ENCODE measurements around the gene DLL4.

DLL4 gene

DNA sequence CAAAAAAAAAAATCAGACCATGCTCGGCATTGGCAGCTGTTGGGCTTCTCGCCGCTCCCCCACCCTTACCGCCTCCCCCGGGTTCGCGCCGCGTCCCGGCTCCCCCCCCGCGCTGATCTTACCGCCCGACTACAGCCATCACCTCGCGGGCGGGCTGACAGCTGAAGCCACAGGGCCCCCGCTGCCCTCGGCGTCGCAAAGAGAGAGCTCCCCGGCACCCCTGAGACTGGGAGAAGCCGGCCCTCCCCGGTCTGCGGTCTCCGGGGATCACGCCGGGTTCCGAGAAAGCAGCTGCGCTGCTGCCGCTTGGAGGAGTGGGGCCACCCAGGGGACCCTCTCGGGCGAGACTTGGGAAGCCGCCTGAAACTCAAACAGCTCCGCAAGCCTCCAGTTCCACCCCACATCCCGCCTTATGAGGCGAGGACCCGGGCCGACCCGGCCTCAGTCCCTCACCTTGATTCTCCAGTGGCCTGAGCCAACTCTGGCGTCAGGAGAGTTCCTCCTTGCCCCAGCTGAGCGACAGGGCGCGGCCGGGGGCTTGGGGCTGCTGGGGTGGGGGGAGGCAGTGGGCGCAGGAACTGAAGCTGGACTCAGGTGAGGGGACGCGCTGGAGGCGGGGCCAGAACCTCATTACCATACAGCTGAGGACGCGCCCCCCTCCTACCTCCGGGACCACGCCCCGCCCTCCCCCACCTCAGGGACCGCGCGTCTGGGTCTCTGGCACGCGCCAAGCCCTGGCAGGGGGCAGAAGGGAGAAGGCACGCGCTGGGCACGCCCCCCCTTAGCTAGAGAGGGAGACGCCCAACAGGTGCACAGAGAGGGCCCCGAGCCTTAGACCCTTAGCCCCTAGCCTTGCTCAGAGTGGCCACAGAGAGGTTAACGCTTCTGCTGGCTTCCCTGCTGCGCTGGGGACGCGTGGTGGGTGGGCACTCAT is 1.0 kb upstream of the DLL4 start:
- DNase-seq = peak; percentile 70

DNA sequence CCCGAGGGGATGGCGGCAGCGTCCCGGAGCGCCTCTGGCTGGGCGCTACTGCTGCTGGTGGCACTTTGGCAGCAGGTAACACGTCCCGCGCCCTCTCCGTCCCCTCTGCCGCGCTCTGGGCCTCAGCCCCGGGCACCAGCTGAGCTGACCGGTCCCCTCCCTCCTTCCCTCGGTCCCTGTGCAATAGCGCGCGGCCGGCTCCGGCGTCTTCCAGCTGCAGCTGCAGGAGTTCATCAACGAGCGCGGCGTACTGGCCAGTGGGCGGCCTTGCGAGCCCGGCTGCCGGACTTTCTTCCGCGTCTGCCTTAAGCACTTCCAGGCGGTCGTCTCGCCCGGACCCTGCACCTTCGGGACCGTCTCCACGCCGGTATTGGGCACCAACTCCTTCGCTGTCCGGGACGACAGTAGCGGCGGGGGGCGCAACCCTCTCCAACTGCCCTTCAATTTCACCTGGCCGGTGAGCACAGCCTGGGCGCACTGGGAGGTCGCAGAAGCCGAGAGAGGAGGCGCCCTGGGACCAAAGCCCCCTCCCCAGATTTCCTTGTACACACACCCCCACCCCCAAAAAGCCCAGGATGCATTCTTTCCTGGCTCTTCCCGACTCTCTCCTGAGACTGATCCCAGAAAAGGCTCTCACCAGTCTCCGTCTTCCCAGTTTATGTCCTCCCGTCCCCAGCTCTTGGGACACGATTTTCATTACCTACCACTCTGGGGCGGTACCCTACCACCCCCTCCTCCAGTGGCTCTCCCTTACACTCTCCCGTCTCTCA is 705 bp downstream of the DLL4 start:
- DNase-seq = no peak

DNA sequence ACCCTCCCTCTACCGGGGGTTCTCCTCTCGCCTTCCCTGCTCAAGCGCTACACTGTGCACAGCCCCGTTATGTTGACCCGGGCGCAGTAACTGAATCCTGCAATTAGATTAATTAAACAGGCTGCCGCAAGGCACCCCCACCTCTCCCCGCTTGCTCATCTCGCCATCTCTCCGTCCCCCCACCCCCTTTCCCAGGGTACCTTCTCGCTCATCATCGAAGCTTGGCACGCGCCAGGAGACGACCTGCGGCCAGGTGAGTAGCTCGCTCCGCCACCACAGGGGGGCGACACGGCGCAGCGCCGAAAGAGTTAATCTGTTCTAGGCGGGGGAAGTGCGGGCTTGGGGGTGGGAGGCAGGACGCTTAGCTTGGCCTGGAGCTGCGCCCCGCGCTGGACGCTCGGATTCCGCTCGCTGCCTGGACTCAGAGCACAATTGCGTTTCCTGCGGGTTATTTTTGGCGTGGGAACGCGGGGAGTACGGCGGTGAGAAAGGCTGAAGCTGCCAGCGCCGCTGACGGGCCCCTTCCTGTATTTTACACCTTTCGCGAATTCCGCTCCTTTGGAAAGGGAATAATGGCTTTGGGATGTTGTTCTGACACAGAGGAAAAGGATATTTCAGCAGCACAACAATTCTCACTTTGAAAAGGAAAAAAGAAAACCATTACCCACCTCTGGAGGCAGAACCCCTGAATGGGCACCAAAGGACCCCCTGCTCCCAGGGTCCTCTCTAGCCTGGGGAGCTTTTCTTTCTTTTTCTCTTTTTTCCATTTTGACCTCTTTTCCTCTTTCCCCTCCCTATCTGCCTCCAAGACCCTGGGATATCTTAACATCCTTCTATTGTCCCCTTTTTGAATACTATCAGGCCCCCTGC is 1.5 kb downstream of the DLL4 start:
- DNase-seq = peak; percentile 27

DNA sequence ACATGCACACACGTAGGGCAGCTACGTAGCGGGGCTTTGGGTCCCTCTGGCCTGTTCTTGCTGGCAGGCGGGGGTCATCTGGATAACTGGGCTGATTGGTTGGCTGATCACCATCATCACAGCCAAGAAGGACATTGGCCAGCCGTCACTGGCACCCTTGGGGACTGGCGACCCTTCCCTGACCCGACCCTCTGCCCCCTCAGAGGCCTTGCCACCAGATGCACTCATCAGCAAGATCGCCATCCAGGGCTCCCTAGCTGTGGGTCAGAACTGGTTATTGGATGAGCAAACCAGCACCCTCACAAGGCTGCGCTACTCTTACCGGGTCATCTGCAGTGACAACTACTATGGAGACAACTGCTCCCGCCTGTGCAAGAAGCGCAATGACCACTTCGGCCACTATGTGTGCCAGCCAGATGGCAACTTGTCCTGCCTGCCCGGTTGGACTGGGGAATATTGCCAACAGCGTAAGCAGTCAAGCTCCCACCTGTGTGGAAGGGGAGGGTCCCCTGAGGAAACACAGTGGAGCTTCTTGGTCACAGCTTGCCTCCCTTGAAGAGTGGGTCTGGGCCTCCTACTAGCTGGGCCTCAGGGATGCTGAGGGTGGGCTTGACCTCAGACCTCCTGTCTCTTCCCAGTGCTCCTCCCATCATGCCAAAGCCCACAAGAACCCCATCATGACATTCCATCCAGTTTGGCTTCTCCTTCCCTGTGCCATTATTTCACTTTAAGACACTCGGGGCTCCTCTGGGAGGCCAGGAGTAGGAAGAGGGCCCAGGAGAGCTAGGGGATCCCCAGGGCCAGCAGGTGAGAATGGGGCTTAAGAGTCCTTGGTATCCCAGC is 2.4 kb downstream of the DLL4 start:
- DNase-seq = no peak

DNA sequence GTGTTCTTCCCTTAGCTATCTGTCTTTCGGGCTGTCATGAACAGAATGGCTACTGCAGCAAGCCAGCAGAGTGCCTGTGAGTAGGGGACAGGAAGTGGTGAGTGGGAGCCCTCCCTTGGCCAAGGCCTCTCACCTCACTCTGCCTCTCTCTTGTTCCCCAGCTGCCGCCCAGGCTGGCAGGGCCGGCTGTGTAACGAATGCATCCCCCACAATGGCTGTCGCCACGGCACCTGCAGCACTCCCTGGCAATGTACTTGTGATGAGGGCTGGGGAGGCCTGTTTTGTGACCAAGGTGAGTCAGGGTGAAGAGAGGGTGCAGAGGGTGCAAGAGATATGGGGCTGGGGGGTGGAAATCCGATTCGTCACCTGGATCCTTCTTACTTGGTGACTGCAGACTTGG is 3.0 kb downstream of the DLL4 start:
- DNase-seq = peak; percentile 47

DNA sequence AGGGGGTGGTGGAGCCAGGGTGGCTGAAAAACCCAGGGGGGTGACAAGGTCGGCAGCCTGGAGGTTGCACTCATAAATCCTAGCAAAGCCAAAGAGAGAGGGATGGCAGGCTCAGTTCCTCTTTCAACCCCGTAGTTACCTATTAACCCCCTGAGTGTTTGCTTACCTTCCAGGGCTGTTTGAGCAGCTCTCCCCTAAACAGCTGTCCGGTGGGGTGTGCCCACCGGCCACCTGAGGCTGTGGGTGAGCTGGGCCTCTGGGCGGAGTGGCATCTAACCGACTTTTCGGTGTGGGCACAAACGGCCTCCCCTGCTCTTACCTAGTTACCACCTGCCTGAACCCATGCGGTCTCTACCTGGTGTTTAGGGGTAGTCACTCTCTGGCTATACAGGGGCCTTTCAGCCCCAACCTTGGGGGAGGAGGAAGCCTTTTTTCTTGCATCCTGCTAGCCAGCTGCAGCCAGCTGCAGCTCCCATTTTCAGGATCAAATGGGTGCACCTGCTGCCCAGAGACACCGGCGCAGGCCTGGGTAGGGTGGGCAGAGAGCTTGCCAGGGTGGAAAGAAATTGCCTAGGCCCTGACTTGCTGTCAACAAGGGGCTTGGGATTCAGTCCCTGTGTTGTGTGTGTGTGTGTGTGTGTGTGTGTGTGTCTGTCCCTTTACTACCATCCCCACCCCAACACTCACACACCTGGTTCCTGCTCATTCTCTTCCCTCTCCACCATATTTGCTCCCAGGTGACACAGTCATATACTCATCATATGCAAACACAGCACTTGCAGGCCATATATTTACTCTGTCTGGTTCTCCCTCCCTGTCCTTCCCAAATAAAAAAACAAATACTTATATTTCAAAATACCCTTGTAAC is 3.7 kb downstream of the DLL4 start:
- peak; percentile 81 for DNase-seq

DNA sequence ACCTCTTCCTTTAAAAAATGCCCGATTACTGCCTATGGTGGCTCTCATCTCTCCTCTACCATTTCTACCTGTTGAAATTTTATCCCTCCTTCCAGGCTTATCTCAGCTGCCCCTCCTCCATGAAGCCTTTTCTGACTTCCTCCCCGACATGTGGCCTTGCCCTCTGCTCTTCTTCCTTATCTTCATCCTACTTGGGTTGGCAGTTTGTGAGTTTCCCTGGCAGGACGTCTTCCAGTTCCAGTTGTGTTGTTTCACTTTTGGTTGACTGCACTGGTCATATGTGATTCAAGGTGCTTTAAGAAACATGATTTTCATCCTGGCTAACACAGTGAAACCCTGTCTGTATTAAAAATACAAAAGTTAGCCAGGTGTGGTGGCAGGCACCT is 4.4 kb downstream of the DLL4 start:
- DNase-seq = no peak

DNA sequence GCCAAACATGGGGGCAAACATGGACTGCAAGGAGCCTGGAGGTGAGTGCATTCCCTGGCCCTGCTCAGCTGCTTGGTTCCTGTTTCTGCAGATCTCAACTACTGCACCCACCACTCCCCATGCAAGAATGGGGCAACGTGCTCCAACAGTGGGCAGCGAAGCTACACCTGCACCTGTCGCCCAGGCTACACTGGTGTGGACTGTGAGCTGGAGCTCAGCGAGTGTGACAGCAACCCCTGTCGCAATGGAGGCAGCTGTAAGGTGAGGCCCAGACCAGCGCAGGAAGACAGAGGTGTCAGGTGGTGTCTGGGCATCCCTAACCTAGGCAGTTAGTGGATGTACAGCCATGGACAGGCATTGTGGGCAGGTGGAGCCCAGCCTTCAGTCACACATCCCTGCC is 5.3 kb downstream of the DLL4 start:
- DNase-seq = no peak

DNA sequence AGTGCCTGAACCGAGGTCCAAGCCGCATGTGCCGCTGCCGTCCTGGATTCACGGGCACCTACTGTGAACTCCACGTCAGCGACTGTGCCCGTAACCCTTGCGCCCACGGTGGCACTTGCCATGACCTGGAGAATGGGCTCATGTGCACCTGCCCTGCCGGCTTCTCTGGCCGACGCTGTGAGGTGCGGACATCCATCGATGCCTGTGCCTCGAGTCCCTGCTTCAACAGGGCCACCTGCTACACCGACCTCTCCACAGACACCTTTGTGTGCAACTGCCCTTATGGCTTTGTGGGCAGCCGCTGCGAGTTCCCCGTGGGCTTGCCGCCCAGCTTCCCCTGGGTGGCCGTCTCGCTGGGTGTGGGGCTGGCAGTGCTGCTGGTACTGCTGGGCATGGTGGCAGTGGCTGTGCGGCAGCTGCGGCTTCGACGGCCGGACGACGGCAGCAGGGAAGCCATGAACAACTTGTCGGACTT is 7.1 kb downstream of the DLL4 start:
- DNase-seq = no peak

DNA sequence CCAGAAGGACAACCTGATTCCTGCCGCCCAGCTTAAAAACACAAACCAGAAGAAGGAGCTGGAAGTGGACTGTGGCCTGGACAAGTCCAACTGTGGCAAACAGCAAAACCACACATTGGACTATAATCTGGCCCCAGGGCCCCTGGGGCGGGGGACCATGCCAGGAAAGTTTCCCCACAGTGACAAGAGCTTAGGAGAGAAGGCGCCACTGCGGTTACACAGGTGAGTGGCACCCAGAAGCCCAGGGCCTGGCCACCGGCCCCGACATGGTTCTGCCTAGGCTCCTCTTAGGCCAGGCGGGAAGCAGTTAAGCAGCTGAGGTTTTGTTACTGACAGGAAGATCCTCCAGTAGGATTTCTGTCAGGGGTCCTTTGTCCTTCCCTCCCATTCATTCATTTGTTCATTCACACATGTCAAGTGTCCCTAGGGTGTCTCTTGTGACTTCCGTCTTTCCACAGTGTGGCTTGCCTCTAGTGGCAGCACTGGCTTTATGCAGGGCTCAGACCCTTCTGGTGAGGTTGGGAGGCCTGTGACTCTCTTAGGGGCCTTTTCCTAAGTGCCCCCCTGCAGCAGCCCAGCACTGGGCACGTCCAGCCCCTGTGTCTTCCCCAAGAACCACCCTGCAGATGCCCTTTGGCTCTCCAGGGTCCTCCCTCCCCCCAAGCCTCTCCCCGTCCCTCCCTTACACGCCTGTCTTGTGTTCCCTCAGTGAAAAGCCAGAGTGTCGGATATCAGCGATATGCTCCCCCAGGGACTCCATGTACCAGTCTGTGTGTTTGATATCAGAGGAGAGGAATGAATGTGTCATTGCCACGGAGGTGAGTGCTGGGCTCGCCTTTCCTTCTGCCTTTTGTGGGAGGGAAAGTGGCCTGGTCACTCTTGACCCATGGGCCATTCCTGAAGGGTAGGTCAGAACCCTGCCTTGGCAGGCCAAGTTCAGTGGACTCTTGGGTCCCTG is 7.8 kb downstream of the DLL4 start:
- DNase-seq = peak; percentile 27

DNA sequence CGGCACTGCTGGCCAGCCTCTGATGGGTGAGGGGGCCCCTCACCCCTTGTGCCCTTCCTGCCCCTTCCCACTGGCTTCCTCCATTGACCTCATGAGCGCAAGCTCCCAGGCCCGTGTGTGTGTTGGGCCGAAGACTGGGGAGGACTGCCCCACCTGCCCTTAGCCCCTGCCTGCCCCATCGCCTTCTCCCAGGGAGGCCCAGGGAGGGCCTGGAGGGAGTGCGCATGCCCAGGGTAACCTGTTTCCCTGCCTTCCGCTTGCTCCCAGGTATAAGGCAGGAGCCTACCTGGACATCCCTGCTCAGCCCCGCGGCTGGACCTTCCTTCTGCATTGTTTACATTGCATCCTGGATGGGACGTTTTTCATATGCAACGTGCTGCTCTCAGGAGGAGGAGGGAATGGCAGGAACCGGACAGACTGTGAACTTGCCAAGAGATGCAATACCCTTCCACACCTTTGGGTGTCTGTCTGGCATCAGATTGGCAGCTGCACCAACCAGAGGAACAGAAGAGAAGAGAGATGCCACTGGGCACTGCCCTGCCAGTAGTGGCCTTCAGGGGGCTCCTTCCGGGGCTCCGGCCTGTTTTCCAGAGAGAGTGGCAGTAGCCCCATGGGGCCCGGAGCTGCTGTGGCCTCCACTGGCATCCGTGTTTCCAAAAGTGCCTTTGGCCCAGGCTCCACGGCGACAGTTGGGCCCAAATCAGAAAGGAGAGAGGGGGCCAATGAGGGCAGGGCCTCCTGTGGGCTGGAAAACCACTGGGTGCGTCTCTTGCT is 8.8 kb downstream of the DLL4 start:
- no peak for DNase-seq

DNA sequence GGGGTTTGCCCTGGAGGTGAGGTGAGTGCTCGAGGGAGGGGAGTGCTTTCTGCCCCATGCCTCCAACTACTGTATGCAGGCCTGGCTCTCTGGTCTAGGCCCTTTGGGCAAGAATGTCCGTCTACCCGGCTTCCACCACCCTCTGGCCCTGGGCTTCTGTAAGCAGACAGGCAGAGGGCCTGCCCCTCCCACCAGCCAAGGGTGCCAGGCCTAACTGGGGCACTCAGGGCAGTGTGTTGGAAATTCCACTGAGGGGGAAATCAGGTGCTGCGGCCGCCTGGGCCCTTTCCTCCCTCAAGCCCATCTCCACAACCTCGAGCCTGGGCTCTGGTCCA is 9.4 kb downstream of the DLL4 start:
- DNase-seq = no peak

DNA sequence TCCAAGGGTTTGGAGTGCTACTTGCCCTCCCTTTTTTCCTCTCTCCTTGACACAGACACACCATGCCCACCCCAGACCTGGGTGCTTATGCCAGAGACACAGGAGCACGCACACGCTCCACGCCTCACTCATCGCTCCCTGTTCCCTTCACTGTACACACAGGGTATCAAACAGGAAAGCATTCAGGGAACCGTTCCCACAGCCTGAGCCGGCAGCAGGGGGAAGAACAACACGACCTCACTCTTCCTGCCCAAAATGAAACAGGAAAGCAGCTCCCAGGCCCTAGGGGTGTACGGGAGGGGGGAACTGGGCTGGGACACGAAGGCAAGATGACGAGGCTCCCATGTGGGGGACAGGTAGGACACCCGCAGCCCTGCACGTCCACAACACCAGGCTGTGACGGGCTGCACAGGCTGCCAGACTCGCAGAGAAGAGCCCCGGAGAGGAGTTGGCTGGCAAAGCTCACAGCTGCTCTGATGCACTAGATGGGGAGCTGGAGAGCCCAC is 11.2 kb downstream of the DLL4 start:
- no peak for DNase-seq

DNA sequence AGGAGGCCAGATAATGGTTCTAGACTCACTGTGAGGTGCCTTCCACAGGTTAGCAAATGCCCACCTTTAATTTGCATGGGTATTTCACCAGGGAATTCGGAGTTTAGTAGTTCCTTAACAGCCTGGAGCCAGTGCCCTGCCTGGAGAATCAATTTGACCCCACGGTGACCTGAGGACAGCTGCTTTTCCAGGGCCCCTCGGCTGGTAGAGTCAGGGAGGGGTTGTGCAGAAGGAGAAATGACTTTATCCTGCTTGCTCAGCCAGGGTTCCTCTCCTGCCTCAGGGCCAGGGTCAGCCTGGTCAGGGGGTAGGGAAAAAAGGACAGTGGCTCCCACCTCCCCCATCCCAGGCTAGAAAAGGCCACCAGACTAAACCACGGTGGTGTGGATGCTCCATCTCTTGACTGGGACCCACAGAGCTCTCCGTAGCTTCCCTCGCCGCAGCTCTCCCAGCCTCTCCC is 12.0 kb downstream of the DLL4 start:
- no peak for DNase-seq

DNA sequence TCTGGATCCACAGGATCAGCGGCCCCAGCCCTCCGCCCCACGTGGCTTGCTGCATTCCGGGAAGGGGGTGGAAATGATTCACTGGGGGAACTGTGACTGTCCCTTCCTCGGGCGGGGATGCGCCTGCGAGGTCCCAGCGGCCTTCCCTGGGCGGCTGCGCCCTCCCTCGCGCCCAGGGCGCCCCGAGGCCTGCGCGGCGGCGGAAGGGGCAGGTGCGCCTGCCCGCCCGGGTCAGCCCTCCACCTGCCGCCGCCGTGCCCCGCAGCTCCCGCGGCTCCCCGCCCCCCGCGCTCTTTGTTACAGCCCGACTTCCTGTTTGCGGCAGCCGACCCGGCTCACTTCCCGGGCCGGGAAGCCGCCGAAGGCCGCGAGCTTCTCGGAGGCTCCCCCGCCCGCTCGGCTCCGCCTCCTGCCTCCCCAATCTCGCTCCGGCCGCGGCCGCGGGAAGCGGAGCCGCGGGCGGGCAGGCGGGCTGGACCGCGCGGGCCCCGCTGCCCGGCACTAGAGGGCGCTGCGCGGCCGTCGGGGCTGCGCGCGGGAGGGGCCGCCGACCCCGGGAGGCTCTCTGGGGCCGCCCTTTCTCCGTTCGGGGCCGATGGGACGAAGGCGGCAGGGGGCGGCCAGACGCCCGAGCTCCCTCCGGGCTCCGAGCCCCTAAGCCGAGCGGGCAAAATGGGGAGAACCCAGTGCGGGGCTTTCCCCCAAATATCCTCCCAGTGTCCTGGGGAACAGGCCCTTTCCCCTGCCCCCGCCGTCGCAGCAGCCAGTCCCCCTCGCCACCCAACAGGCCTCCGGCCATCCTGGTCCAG is 12.6 kb downstream of the DLL4 start:
- DNase-seq = peak; percentile 68

DNA sequence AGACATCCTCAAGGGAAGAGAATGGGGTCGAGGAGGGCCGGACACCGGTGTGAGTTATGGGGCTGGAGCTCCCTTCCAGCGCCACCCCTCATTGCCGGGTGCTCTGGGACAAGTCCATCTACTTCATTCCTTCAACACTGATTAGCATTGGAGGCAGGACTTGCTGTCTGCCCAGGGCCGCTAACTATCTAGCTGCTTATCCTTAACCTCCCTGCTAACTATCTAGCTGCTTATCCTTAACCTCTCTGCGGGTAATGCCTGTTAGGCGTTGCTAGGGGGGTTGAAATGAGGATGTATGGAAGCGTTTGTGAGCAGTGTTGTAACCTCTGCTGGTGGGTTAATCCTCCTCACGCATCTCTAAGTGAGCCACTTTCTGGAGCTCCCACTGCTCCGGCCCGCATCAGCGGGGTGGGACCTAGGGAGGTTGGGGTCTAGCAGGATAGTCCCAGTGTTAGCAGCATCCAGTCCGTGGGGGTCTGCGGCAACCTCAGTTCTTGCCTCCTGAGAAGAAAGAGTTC is 13.3 kb downstream of the DLL4 start:
- DNase-seq = no peak

DNA sequence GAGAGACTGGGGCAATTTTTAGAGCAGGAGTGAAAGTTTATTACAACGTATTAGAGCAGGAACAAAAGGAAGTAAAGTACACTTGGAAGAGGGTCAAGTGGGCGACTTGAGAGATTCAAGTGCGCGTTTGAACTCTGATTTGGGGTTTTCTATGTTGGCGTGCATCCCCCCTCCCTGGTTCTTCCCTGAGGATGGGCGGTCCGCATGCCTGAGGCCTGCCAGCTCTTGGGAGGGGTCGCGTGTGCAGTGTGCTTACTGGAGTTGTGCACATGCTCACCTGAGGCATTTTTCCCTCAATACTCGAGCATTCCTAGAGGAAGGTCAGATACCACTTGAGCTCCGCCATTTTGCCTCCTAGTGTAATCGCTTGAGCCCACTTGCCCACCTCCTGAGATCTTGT is 13.7 kb downstream of the DLL4 start:
- DNase-seq = no peak
